CD8-positive, alpha-beta memory T cell (primary cell): ENCODE data around the gene WDFY4. TPM values are rescaled to one million over a fixed set of nuclear protein-coding genes. Genes with fewer than 3 reads are reported as not detected.

Experiments used
- CTCF ChIA-PET: fragments of 350-600 bp; sonication (Branson Sonifier 250); formaldehyde crosslinking; loops from one replicate; lab custom pipeline; 2021; ENCODE audit warnings: antibody characterized with exemption; lab: Charles Lee
- POLR2A ChIA-PET: fragments of 350-600 bp; sonication (Branson Sonifier 250); formaldehyde crosslinking; loops from one replicate; lab custom pipeline; 2021; ENCODE audit warnings: antibody characterized with exemption; lab: Charles Lee
- DNase-seq, 5 donors: peaks; one replicate each; pipeline versions ENCODE4 v3.0.0 to v3.0.0-alpha.2; 2020 to 2022; ENCODE audit warnings: mixed read lengths in 1 of 5
- H3K27ac ChIP-seq: one replicate; pipeline ENCODE4 v1.7.0; 2013; ENCODE audit warnings: low read depth, mild to moderate bottlenecking, low read length, moderate library complexity
- H3K27me3 ChIP-seq: 2 replicates; pipeline ENCODE4 v1.7.0; 2013; ENCODE audit warnings: low read length, mild to moderate bottlenecking; ENCODE audit not compliant: insufficient read depth, poor library complexity, severe bottlenecking
- H3K36me3 ChIP-seq: 2 replicates; pipeline ENCODE4 v1.7.0; 2013; ENCODE audit warnings: mild to moderate bottlenecking, low read length, moderate library complexity; ENCODE audit not compliant: insufficient read depth
- H3K4me1 ChIP-seq: 2 replicates; pipeline ENCODE4 v1.7.0; 2013; ENCODE audit warnings: mild to moderate bottlenecking, low read length, moderate library complexity; ENCODE audit not compliant: insufficient read depth
- H3K4me3 ChIP-seq: 2 replicates; pipeline ENCODE4 v1.7.0; 2013; ENCODE audit warnings: mild to moderate bottlenecking, low read length
- H3K9me3 ChIP-seq: 2 replicates; pipeline ENCODE4 v1.7.0; 2013; ENCODE audit warnings: mild to moderate bottlenecking, low read length
- H3K27ac Mint-ChIP-seq, 8 donors: one replicate each; pipeline ENCODE4 v1.8.0; 2020 to 2021; ENCODE audit warnings: mixed read lengths in 8 of 8, mild to moderate bottlenecking in 6 of 8, inconsistent platforms in 3 of 8, moderate library complexity in 3 of 8
- H3K27me3 Mint-ChIP-seq, 2 donors: one replicate each; pipeline ENCODE4 v1.8.0; 2020 to 2021; ENCODE audit warnings: mixed read lengths in 2 of 2, mild to moderate bottlenecking in 1 of 2, moderate library complexity in 1 of 2
- H3K36me3 Mint-ChIP-seq, 3 donors: one replicate each; pipeline ENCODE4 v1.8.0; 2020 to 2021; ENCODE audit warnings: mixed read lengths in 3 of 3, inconsistent platforms in 1 of 3, mild to moderate bottlenecking in 1 of 3
- H3K4me1 Mint-ChIP-seq, 3 donors: one replicate each; pipeline ENCODE4 v1.8.0; 2020 to 2021; ENCODE audit warnings: mixed read lengths in 3 of 3, inconsistent platforms in 1 of 3, mild to moderate bottlenecking in 1 of 3
- H3K4me3 Mint-ChIP-seq, 7 donors: one replicate each; pipeline ENCODE4 v1.8.0; 2020 to 2021; ENCODE audit warnings: mixed read lengths in 7 of 7, mild to moderate bottlenecking in 6 of 7, moderate library complexity in 4 of 7, inconsistent platforms in 2 of 7
- H3K9me3 Mint-ChIP-seq, 5 donors: one replicate each; pipeline ENCODE4 v1.8.0; 2020 to 2022; ENCODE audit warnings: mixed read lengths in 5 of 5, mild to moderate bottlenecking in 3 of 5, moderate library complexity in 2 of 5, inconsistent platforms in 1 of 5
- polyA plus RNA-seq: library from polyadenylated mRNA; unstranded; fragments of 300-500 nt; fragmentation: Illumina TruSeq; gene quantifications from one replicate; pipeline ENCODE4 v1.2.3, GENCODE V29; 2021
- total RNA-seq, 2 experiments: library from RNA; stranded (reverse); gene quantifications; one replicate each; pipeline ENCODE4 v1.2.3, GENCODE V29; 2021

The WDFY4 gene
- total and polyA plus RNA-seq, 3 experiments from 2014 or later: 0.20 to 0.35 TPM; not detected in 1

- Histone ChIP-seq H3K9me3 (no peaks in the 10 kb centered on the region), H3K4me1 (no peaks in the 10 kb centered on the region), H3K36me3 (no peaks in the 10 kb centered on the region), H3K27ac (no peak overlapping the region), H3K4me3 (no peak overlapping the region), H3K27me3 (no peaks in the 10 kb centered on the region)
- H3K27me3 Mint-ChIP-seq: peaks cover 4 to 5% of the 10 kb centered on the region in 2 donors
- H3K27ac Mint-ChIP-seq: no peak overlapping the region
- CTCF ChIA-PET: no interaction called here
- H3K9me3 Mint-ChIP-seq: peaks cover 0 to 2% (median 0%) of the 10 kb centered on the region in 5 donors
- H3K4me3 Mint-ChIP-seq: no peak overlapping the region
- no peaks in the 10 kb centered on the region for H3K4me1 Mint-ChIP-seq
- POLR2A ChIA-PET: no interaction called here
- no peaks in the 10 kb centered on the region for H3K36me3 Mint-ChIP-seq
- DNase-seq: no peak
These were observed 91.9 kb downstream of the WDFY4 start for GRCh38 chr10:48776528-48776927.

GRCh38 chr10:48777110-48777509 lies 92.4 kb downstream of the WDFY4 start:
- no peaks in the 10 kb centered on the region for H3K36me3 Mint-ChIP-seq
- Histone ChIP-seq H3K9me3 (no peaks in the 10 kb centered on the region), H3K4me1 (no peaks in the 10 kb centered on the region), H3K36me3 (no peaks in the 10 kb centered on the region), H3K4me3 (no peak overlapping the region), H3K27me3 (no peaks in the 10 kb centered on the region), H3K27ac (no peak overlapping the region)
- ChIA-PET POLR2A (no interaction called here), CTCF (no interaction called here)
- peaks cover 0 to 2% (median 0%) of the 10 kb centered on the region in 5 donors for H3K9me3 Mint-ChIP-seq
- no peak overlapping the region for H3K4me3 Mint-ChIP-seq
- H3K27me3 Mint-ChIP-seq: peaks cover 0 to 5% of the 10 kb centered on the region in 2 donors
- no peak overlapping the region for H3K27ac Mint-ChIP-seq
- DNase-seq: no peak
- no peaks in the 10 kb centered on the region for H3K4me1 Mint-ChIP-seq

- Histone ChIP-seq H3K9me3 (no peaks in the 10 kb centered on the region), H3K36me3 (no peaks in the 10 kb centered on the region), H3K27ac (no peak overlapping the region), H3K4me1 (no peaks in the 10 kb centered on the region), H3K27me3 (no peaks in the 10 kb centered on the region), H3K4me3 (no peak overlapping the region)
- Mint-ChIP-seq H3K4me1 (no peaks in the 10 kb centered on the region), H3K36me3 (no peaks in the 10 kb centered on the region), H3K9me3 (no peaks in the 10 kb centered on the region), H3K27me3 (peaks cover 0 to 5% of the 10 kb centered on the region in 2 donors), H3K27ac (peak overlapping the region in 1 of 8 donors; percentile 54), H3K4me3 (no peak overlapping the region)
- no peak for DNase-seq
- POLR2A ChIA-PET: no interaction called here
- CTCF ChIA-PET: no interaction called here
These were observed 93.7 kb downstream of the WDFY4 start for GRCh38 chr10:48778193-48778857.

- no peak overlapping the region for H3K4me3 ChIP-seq
- H3K36me3 ChIP-seq: no peaks in the 10 kb centered on the region
- no peaks in the 10 kb centered on the region for H3K9me3 Mint-ChIP-seq
- no peaks in the 10 kb centered on the region for H3K36me3 Mint-ChIP-seq
- POLR2A ChIA-PET: no interaction called here
- no peak overlapping the region for H3K27ac ChIP-seq
- DNase-seq: no peak
- H3K4me3 Mint-ChIP-seq: no peak overlapping the region
- H3K4me1 ChIP-seq: no peaks in the 10 kb centered on the region
- no peaks in the 10 kb centered on the region for H3K4me1 Mint-ChIP-seq
- H3K9me3 ChIP-seq: no peaks in the 10 kb centered on the region
- CTCF ChIA-PET: no interaction called here
- no peaks in the 10 kb centered on the region for H3K27me3 ChIP-seq
- H3K27me3 Mint-ChIP-seq: peaks cover 0 to 4% of the 10 kb centered on the region in 2 donors
- no peak overlapping the region for H3K27ac Mint-ChIP-seq
These were observed 94.4 kb downstream of the WDFY4 start for GRCh38 chr10:48779077-48779476.

- POLR2A ChIA-PET: no interaction called here
- no peak overlapping the region for H3K4me3 Mint-ChIP-seq
- CTCF ChIA-PET: no interaction called here
These were observed 95.0 kb downstream of the WDFY4 start for GRCh38 chr10:48779546-48780152.

GRCh38 chr10:48780341-48780740 lies 95.7 kb downstream of the WDFY4 start:
- POLR2A ChIA-PET: no interaction called here

More at GRCh38 chr10:48779546-48780152, 95.0 kb downstream of the WDFY4 start:
- H3K4me1 Mint-ChIP-seq: no peaks in the 10 kb centered on the region
- Histone ChIP-seq H3K36me3 (no peaks in the 10 kb centered on the region), H3K4me1 (no peaks in the 10 kb centered on the region), H3K27me3 (no peaks in the 10 kb centered on the region), H3K9me3 (no peaks in the 10 kb centered on the region), H3K27ac (no peak overlapping the region), H3K4me3 (no peak overlapping the region)
- DNase-seq: no peak
- H3K27me3 Mint-ChIP-seq: peaks cover 0 to 4% of the 10 kb centered on the region in 2 donors
- H3K27ac Mint-ChIP-seq: no peak overlapping the region
- H3K36me3 Mint-ChIP-seq: no peaks in the 10 kb centered on the region
- H3K9me3 Mint-ChIP-seq: no peaks in the 10 kb centered on the region

GRCh38 chr10:48782386-48782785 lies 97.7 kb downstream of the WDFY4 start:
- H3K4me1 ChIP-seq: no peaks in the 10 kb centered on the region
- no peaks in the 10 kb centered on the region for H3K9me3 ChIP-seq
- no peaks in the 10 kb centered on the region for H3K36me3 ChIP-seq
- Mint-ChIP-seq H3K27me3 (peaks cover under 1 to 2% of the 10 kb centered on the region in 2 donors), H3K36me3 (no peaks in the 10 kb centered on the region), H3K4me3 (no peak overlapping the region), H3K9me3 (no peaks in the 10 kb centered on the region), H3K27ac (no peak overlapping the region), H3K4me1 (no peaks in the 10 kb centered on the region)
- ChIA-PET POLR2A (no interaction called here), CTCF (no interaction called here)
- no peak overlapping the region for H3K4me3 ChIP-seq
- H3K27me3 ChIP-seq: no peaks in the 10 kb centered on the region
- no peak for DNase-seq
- H3K27ac ChIP-seq: no peak overlapping the region

More at GRCh38 chr10:48780341-48780740, 95.7 kb downstream of the WDFY4 start:
- H3K4me3 Mint-ChIP-seq: no peak overlapping the region
- Histone ChIP-seq H3K27me3 (no peaks in the 10 kb centered on the region), H3K36me3 (no peaks in the 10 kb centered on the region), H3K4me3 (no peak overlapping the region), H3K9me3 (no peaks in the 10 kb centered on the region), H3K27ac (no peak overlapping the region), H3K4me1 (no peaks in the 10 kb centered on the region)
- CTCF ChIA-PET: no interaction called here
- no peak for DNase-seq
- no peaks in the 10 kb centered on the region for H3K4me1 Mint-ChIP-seq
- H3K9me3 Mint-ChIP-seq: no peaks in the 10 kb centered on the region
- H3K36me3 Mint-ChIP-seq: no peaks in the 10 kb centered on the region
- H3K27me3 Mint-ChIP-seq: peaks cover 0 to 4% of the 10 kb centered on the region in 2 donors
- no peak overlapping the region for H3K27ac Mint-ChIP-seq

GRCh38 chr10:48784031-48784430 lies 99.4 kb downstream of the WDFY4 start:
- Histone ChIP-seq H3K4me1 (no peaks in the 10 kb centered on the region), H3K9me3 (no peaks in the 10 kb centered on the region), H3K27me3 (no peaks in the 10 kb centered on the region), H3K4me3 (no peak overlapping the region), H3K27ac (no peak overlapping the region), H3K36me3 (no peaks in the 10 kb centered on the region)
- H3K9me3 Mint-ChIP-seq: no peaks in the 10 kb centered on the region
- no peaks in the 10 kb centered on the region for H3K36me3 Mint-ChIP-seq
- ChIA-PET POLR2A (no interaction called here), CTCF (no interaction called here)
- no peak for DNase-seq
- no peak overlapping the region for H3K27ac Mint-ChIP-seq
- H3K27me3 Mint-ChIP-seq: peaks cover 2 to 11% of the 10 kb centered on the region in 2 donors
- no peak overlapping the region for H3K4me3 Mint-ChIP-seq
- H3K4me1 Mint-ChIP-seq: no peaks in the 10 kb centered on the region
